GM12865 (cell line): ENCODE results near the gene SUN2.

Experiments
- DNase-seq: peaks from one replicate; pipeline ENCODE4 v3.0.0; 2010; ENCODE audit warnings: low read depth
- H3K4me3 ChIP-seq: 2 replicates; pipeline ENCODE4 v1.5.1; 2011; ENCODE audit warnings: mild to moderate bottlenecking, low read depth, low read length, control low read depth
- CTCF ChIP-seq: IDR thresholded peaks from 2 replicates; pipeline ENCODE4 v1.5.1; 2011; ENCODE audit warnings: low read length, control low read depth, low read depth, inconsistent platforms; ENCODE audit not compliant: insufficient read depth; ENCODE audit errors: missing control alignments

The SUN2 gene

GRCh38 chr22:38689651-38690050, 66.1 kb downstream of the SUN2 start:
- TF ChIP-seq CTCF, result no peak
- H3K4me3 ChIP-seq, result no peak overlapping the region
- DNase-seq, result no peak

GRCh38 chr22:38685761-38686160, 70.0 kb downstream of the SUN2 start:
- DNase-seq, result no peak
- no peak overlapping the region for H3K4me3 ChIP-seq
- no peak for TF ChIP-seq CTCF

GRCh38 chr22:38684895-38685294, 70.9 kb downstream of the SUN2 start:
- no peak overlapping the region for H3K4me3 ChIP-seq
- no peak for DNase-seq
- TF ChIP-seq CTCF, result no peak
